GM15510 (cell line): Measurements from ENCODE around the gene GAS5.
A peak's percentile ranks its signal among the peaks of the same experiment; 100 is the strongest.

Experiments used
- POLR2A ChIP-seq: IDR thresholded peaks from 3 replicates; pipeline ENCODE4 v1.6.1; 2011; ENCODE audit warnings: borderline replicate concordance; ENCODE audit not compliant: insufficient read length; ENCODE audit errors: extremely low read depth

Gene GAS5

DNA sequence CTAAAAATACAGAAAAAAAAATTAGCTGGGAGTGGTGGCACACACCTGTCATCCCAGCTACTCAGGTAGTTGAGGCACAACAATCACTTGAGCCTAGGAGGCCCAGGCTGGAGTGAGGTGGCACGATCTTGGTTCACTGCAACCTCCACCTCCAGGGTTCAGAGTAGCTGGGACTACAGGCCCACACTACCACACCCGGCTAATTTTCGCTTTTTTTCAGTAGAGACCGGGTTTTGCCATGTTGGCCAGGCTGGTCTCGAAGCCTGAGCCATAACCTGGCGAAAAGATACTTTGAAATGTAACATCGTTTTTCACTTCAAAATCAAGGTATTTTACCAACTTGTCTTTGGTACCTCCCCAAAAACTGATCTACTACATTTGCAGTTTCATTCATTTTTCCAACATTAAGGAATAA is 6.1 kb downstream of the GAS5 start:
- TF ChIP-seq POLR2A, result no peak

DNA sequence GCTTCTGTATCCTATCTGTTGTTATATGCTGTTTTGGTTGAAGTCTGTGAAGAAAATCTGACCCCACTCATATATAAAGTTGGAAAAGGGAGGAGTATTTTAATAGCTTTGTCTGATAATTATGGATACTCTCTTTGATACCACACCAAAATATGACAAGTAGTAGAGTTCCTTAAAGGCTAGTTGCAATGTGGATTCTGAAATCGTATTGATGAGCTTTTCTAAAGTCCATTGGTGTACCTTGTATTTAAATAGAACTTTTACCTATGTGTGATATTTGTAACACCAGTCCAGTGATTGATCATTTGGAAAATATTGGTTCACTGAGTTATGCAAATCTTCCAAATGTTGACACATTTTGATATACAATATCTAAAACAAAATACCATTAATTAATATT is 7.7 kb downstream of the GAS5 start:
- TF ChIP-seq POLR2A, result no peak

DNA sequence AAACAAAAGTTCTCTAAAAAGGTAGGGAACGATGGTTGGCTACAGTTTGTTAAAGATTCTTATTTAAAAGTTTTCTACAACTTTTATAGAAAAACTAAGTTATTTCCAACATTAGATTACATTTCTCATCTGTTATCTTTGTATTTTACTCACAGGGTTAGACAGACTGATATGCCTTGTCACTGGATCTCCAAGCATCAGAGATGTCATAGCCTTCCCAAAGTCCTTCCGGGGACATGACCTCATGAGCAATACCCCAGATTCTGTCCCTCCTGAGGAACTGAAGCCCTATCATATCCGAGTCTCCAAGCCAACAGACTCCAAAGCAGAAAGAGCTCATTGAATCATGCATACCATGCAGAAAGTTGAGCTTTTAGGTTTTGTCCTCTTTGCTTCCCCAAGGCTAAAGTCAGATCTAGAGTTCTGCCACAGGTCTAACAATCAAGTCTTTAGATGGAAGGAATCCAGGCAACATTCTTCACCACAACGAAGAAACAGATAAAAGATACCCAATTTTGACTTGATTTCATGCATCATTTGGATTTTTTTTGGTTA is 10.3 kb downstream of the GAS5 start:
- no peak for TF ChIP-seq POLR2A

DNA sequence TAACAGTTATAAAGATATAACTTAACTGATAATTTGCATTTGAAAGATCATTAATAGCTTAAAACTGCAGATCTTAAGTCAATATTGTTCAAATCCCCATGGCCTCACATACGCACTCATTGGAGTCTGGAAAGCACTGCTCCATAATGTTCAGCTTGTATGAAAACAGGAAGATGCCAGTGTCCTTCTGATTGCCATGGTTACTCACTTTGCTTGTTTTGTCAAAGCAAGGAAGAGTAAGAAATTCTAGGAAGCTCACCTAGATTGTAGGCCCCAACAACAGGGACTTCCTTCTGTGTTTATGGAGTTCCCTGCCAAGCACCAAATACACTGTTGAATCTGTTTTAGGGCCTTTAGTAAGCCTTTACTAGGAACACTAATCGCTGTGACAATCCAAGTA is 10.9 kb downstream of the GAS5 start:
- no peak for TF ChIP-seq POLR2A

DNA sequence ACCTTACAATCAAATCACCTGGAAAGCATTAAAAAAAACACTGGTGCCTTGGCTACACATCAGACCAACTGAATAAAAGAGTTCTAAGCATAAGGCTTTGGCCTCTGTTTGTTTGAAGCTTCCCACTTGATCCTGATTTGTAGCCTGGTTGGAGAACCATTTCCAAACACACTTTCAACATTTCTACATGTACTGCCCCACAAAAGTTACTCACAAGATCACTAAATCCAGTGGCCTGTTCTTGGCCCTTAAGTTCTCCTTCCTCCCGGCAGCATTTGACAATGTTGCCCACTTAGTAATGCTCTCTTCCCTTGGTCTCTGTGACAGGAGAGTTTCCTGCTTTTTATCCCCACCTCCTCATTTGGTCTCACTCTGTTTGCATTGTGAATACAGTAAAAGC is 11.8 kb downstream of the GAS5 start:
- no peak for TF ChIP-seq POLR2A

DNA sequence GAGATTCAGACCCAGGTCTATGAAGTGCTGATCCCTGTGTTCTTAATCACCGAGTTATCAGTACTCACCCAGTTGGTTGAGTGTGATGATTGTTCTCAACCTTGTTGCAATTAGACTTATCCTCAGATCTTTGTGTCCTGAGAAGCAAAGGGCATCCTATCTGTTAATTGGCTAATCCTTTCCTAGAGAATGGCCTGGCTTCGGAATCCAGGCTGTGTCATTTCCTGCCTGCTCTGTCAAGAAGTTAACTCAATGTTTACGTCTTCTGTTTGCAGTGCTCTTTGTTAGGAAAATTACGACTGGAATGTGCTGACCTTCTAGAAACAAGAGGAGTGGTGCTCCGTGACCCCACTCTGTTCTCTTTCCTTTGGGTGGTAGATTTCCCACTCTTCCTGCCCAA is 14.7 kb downstream of the GAS5 start:
- TF ChIP-seq POLR2A, result no peak

DNA sequence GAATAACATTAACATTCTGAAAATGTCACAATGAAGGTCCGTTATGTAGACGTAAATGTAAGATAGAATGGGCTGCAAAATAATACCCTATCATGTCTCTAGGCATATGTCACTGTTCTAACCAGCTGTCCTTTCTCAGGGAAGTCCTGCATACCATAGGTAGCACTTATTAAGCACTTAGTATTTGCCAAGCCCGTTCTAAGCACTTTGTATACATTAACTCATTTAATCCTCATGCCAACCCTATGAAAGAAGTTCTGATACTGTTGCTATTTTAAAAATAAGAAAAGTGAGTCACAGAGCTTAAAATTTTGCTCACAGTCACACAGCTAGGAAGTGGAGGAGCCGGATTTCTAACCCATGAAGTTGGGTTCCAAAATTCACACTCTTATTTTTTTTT is 15.7 kb downstream of the GAS5 start:
- no peak for TF ChIP-seq POLR2A

DNA sequence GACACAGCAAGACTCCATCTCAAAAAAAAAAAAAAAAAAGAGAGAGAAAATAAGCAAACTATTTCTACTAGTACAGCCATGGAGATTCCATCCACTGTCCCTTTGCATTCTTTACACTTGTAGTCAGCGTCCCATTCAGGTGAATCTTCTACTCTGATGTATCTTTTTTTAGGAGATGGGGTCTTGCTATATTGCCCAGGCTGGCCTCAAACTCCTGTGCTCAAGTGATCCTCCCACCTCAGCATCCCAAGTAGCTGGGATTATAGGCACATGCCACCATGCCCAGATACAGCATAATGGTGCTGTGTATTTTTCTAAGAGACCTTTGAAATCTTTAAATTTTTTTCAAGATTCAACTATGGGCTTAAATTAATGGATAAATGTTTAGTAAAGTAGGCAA is 35.0 kb downstream of the GAS5 start:
- no peak for TF ChIP-seq POLR2A

DNA sequence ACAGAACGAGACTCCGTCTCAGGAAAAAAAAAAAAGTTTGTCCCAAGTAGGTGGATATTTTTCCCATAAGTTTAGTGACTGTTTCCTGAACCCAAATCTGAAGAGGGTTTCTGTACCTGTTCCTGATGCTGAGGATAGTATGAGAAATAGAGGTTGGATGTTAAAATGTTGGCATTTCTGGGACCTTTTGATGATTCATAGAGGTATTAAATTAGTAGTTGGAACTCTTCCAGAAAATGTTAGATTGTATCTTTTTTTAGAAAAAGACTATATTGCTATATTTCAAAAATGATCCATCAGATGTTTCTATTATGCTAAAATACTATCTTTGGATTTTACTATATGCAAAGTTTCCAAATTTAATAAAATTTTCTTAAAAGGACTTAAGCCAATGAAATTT is 40.2 kb downstream of the GAS5 start:
- no peak for TF ChIP-seq POLR2A

DNA sequence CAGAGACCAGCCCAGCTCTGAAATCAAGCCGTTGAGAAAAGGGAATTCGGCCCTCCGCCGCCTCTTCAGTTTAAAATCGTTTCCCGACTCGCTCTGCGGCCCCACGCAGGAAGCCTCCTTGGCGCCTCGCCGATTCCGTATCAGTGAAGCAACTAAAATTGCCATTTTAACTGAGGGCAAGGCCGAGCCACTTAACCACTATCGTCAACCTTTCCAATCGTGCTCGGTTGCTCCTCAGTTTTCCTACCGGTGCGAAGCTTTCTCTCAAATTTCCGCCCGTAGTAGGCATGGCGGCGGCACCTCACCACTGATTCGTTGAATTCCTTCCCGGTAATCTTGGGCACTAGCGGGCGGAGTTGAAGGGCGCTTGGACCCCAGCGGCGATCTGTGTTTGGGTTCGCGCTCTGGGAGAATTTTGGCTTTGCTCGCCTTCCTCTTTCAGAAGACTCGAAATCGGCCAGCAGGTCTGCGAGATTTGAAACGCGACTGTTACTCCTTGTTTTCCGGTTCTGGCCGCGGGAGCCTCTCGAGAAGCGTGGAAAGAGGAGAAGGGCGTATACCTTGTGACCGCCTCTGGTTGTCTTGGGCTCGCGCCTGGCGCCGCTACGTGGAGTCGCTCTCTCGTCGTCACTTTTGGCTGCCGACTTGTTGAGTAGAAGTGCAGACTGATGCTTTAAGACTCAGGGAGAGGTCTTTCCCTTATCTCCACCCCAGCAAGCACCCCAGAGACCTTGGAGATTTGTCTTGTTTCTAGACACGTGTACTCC is 43.3 kb downstream of the GAS5 start, which contains the start of the genes CENPL and DARS2:
Gene CENPL, minus strand, starts transcription at position 569 of the 767 bp plus-strand sequence. CDS start 13,584 bp downstream, outside the sequence.
Gene DARS2, plus strand, starts transcription at position 359 of the 767 bp plus-strand sequence. CDS start 557 bp downstream, outside the sequence.
- peak; percentile 57 for TF ChIP-seq POLR2A

DNA sequence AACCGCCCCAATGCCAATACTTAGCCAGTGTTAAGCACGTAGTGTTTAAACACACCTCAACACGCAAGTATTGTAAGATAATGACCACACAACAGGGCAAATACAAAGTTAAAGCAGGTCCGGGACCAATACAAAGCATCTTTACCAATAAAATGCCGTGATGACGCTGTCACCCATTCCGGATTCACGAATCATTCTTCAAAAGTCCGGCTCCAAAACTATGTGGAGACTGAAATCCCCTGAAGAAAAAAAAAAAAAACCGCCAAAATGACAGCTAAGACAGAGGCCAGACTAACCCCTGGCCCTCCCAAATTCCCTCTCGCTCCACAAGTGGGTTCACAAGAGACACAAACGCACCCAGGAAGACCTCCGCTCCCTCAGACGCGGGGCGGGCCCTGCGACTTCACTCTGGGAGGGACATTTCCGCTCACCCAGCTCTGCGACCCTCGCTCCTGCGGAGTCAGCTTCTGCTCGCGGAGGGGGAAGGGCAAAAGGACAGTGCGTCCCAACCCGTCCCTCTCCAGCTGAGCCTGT is 43.9 kb downstream of the GAS5 start:
- peak; percentile 58 for TF ChIP-seq POLR2A

DNA sequence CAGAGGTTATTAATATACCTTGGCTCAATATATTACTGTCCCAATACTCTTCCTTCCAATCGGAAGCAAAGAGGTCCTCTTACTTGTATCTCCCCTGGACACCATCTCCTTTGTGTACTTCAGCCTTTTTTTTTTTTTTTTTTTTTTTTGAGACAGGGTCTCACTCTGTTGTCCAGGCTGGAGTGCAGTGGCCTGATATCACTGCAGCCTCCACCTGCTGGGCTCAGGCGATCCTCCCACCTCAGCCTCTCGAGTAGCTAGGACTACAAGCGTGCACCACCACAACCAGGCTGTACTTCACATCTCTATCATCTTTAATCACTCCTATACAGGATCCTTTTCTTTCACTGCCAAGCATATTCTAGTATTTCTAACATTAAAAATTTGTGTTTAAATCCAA is 46.1 kb downstream of the GAS5 start:
- TF ChIP-seq POLR2A, result no peak

DNA sequence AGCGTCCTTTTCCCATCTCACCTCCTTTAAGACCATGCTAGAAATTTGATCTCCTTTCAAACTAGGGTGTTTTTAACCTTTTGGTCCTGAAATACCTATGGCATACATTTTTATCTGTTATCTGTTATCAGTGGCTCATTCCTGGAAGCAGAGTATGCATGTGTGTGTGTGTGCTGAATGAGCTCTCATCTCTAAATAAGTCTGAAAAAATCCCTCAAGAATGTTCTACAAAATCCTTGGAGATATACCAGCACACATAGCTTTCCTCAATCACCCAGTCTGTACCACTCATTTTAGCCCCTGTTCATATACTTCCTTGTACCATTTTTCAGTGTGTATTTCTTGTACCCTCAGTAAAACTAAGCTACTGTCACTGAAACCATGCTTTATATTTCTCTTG is 49.3 kb downstream of the GAS5 start:
- no peak for TF ChIP-seq POLR2A
